Psoas muscle (tissue), 8 donors: ENCODE data around the gene KRT7. TPM values are rescaled to one million over a fixed set of nuclear protein-coding genes. Genes with fewer than 3 reads are reported as not detected.

ENCODE experiments used
- ATAC-seq, 4 donors: fragments of 200-7000 bp; cut with Tn5 transposase; one replicate each; pipeline ENCODE4 v1.9.1; 2020; ENCODE audit warnings: moderate library complexity in 3 of 4, mild to moderate bottlenecking in 2 of 4
- DNase-seq, 2 donors: peaks; one replicate each; pipeline ENCODE4 v3.0.0-alpha.2; 2020
- H3K27ac ChIP-seq: fragments of 200-600 bp; one replicate; pipeline ENCODE4 v1.8.0; 2022
- H3K27me3 ChIP-seq, 3 donors: fragments of 200-600 bp in 1 of 3; one replicate each; pipeline versions ENCODE4 v1.6.1 to v1.8.0; 2013 to 2022; ENCODE audit warnings: low read length in 2 of 3, mild to moderate bottlenecking in 2 of 3, moderate library complexity in 1 of 3; ENCODE audit not compliant: insufficient read depth in 3 of 3
- H3K36me3 ChIP-seq, 2 donors: fragments of 200-600 bp in 1 of 2; one replicate each; pipeline versions ENCODE4 v1.6.1 to v1.8.0; 2013 to 2022; ENCODE audit warnings: low read depth in 1 of 2, mild to moderate bottlenecking in 1 of 2, moderate library complexity in 1 of 2; ENCODE audit not compliant: insufficient read depth in 1 of 2
- H3K4me1 ChIP-seq: fragments of 200-600 bp; one replicate; pipeline ENCODE4 v1.8.0; 2022
- H3K4me3 ChIP-seq: fragments of 200-600 bp; one replicate; pipeline ENCODE4 v1.8.0; 2022; ENCODE audit warnings: mild to moderate bottlenecking
- H3K9me3 ChIP-seq: fragments of 200-600 bp; one replicate; pipeline ENCODE4 v1.8.0; 2022
- CTCF ChIP-seq: fragments of 200-600 bp; IDR thresholded peaks from one replicate; pipeline ENCODE4 v1.8.0; 2022; ENCODE audit warnings: antibody characterized with exemption
- WGBS, 3 donors: extraction: QIAGEN DNeasy Blood & Tissue Kit; methylation state at CpG; one replicate each; pipeline versions ENCODE4 v1.1.6 to v1.1.7; 2013; 5-methylcytosine and 5-hydroxymethylcytosine counted together
- intact Hi-C, 2 donors: fragments of 100-400 bp; cut with DNase I; formaldehyde crosslinking; loops; one replicate each; pipeline versions ENCODE4 v1.11.0 to v1.14.2; 2022
- polyA plus RNA-seq, 3 donors: library from polyadenylated mRNA; stranded (reverse); fragments of 200-250 nt; gene quantifications; one replicate each; pipeline ENCODE4 v1.2.3, GENCODE V29; 2013
- total RNA-seq, 4 donors: library from RNA; stranded (reverse); fragmentation: NEBNext Ultra II Directional in 2 of 4; extraction: Animal tissue kit (Norgen Biotek cat#: 25700) in 2 of 4; gene quantifications; one replicate each; pipeline versions ENCODE4 v1.2.1 to v1.2.4, GENCODE V29; 2021 to 2023
- donor health status: healthy with polysubstance abuse.
- donor health status: DM: no; HTN: no; CAD: no; lungs with moderate emphysema.
- donor health status: Bipolar disorder and iron deficiency.
- donor health status: healthy.
- donor health status: DM: yes; HTN: yes; CAD: no.
- donor health status: DM: no; HTN: no; CAD: no.
- donor health status: DM: no; HTN: no; CAD: no.
- donor health status: DM: yes; HTN: yes; CAD: no.

The KRT7 gene
- total and polyA plus RNA-seq, 7 donors = 0.39 to 3.9 (median 1.6) TPM

- TF ChIP-seq CTCF = no peak
- intact Hi-C loops = no loop called here
- Histone ChIP-seq H3K4me3 (no peak overlapping the region), H3K36me3 (no peaks in the 10 kb centered on the region), H3K27ac (peak overlapping the region; percentile 27), H3K9me3 (no peaks in the 10 kb centered on the region), H3K4me1 (peaks cover 5% of the 10 kb centered on the region), H3K27me3 (peaks cover 0 to 4% (median 0%) of the 10 kb centered on the region in 3 donors)
- DNase-seq = peak; percentile 84 to 85
- peak; percentile 87 to 95 (median 90) for ATAC-seq
- 9 to 10% (median 9%) methylated on average over 10 of the region's 10 CpGs for WGBS, 3 donors
Observed at GRCh38 chr12:52207895-52208294, 25.1 kb upstream of the KRT7 start.

- Histone ChIP-seq H3K4me3 (no peak overlapping the region), H3K27ac (no peak overlapping the region), H3K9me3 (no peaks in the 10 kb centered on the region), H3K27me3 (peaks cover 0 to 4% (median 0%) of the 10 kb centered on the region in 3 donors), H3K4me1 (peaks cover 5% of the 10 kb centered on the region), H3K36me3 (no peaks in the 10 kb centered on the region)
- intact Hi-C loops = no loop called here
- whole genome bisulfite sequencing, 3 donors = 66 to 71% (median 67%) methylated on average over 18 of the region's 18 CpGs
- DNase-seq (no peak), ATAC-seq (no peak)
- no peak for TF ChIP-seq CTCF
Observed at GRCh38 chr12:52208424-52209165, 24.4 kb upstream of the KRT7 start.

- H3K27ac ChIP-seq = no peak overlapping the region
- H3K4me1 ChIP-seq = peaks cover 5% of the 10 kb centered on the region
- intact Hi-C loops = no loop called here
- H3K4me3 ChIP-seq = no peak overlapping the region
- DNase-seq (no peak), ATAC-seq (no peak)
- WGBS, 3 donors = 69 to 72% (median 71%) methylated on average over 8 of the region's 8 CpGs
- TF ChIP-seq CTCF = no peak
- H3K9me3 ChIP-seq = no peaks in the 10 kb centered on the region
- H3K27me3 ChIP-seq = peaks cover 0 to 4% (median 0%) of the 10 kb centered on the region in 3 donors
- H3K36me3 ChIP-seq = no peaks in the 10 kb centered on the region
Observed at GRCh38 chr12:52209321-52209720, 23.7 kb upstream of the KRT7 start.

- no peaks in the 10 kb centered on the region for H3K9me3 ChIP-seq
- ATAC-seq = no peak
- no peak overlapping the region for H3K27ac ChIP-seq
- H3K27me3 ChIP-seq = peaks cover 0 to 4% (median 0%) of the 10 kb centered on the region in 3 donors
- intact Hi-C loops = loop anchor here in 1 of 2 donors (5.0 kb wide), 1 partner anchor 67 kb away; no protein-coding TSS in a partner anchor
- H3K36me3 ChIP-seq = no peaks in the 10 kb centered on the region
- peaks cover 5% of the 10 kb centered on the region for H3K4me1 ChIP-seq
- H3K4me3 ChIP-seq = no peak overlapping the region
- TF ChIP-seq CTCF = no peak
- WGBS, 3 donors = 81 to 87% (median 84%) methylated on average over 7 of the region's 7 CpGs
- peak; percentile 66 to 70 for DNase-seq
Observed at GRCh38 chr12:52210186-52210924, 22.7 kb upstream of the KRT7 start.
